Endothelial cell of umbilical vein (primary cell): ENCODE data around the gene HOXA4. TPM values are rescaled to one million over a fixed set of nuclear protein-coding genes. Genes with fewer than 3 reads are reported as not detected.

ENCODE experiments used
- BruUV-seq: library from RNA; stranded (reverse); fragments of 400-500 nt; replicated peaks from 2 replicates; lab custom pipeline; 2021; lab: Mats Ljungman, UMichigan
- CTCF ChIA-PET: fragments of 300-600, 350-600 bp; sonication (Branson Sonifier 250); formaldehyde crosslinking; loops from one replicate; lab custom pipeline; 2021; ENCODE audit warnings: antibody characterized with exemption, inconsistent platforms; lab: Charles Lee
- POLR2A ChIA-PET: fragments of 300-600, 350-600 bp; sonication (Branson Sonifier 250); formaldehyde crosslinking; loops from one replicate; lab custom pipeline; 2021; ENCODE audit warnings: antibody characterized with exemption, inconsistent platforms; lab: Charles Lee
- DNase-seq: peaks from one replicate; pipeline ENCODE4 v3.0.0-alpha.2; 2011; ENCODE audit warnings: low read depth, low spot score
- FAIRE-seq: peaks from 2 replicates; lab custom pipeline; 2011; peaks lifted over from hg19 to GRCh38; lab: Jason Lieb, UNC
- H2AFZ ChIP-seq: 2 replicates; pipeline ENCODE4 v1.6.0; 2012; ENCODE audit warnings: low read depth, low read length, control low read depth, inconsistent platforms
- H3K27ac ChIP-seq: 2 replicates; pipeline ENCODE4 v1.5.1; 2011; ENCODE audit warnings: low read depth, mild to moderate bottlenecking, control low read depth, low read length, moderate library complexity; ENCODE audit not compliant: insufficient read depth
- H3K27me3 ChIP-seq, 2 experiments: 2 replicates each; pipeline versions ENCODE4 v1.6.0 to v1.6.1; 2011; ENCODE audit warnings: low read length in 2 of 2, mixed read lengths in 1 of 2; ENCODE audit not compliant: control insufficient read depth in 2 of 2, insufficient read depth in 2 of 2
- H3K36me3 ChIP-seq, 2 experiments: 2 replicates in 1 of 2; 3 replicates in 1 of 2; pipeline ENCODE4 v1.5.1; 2011; ENCODE audit warnings: low read length in 2 of 2, mild to moderate bottlenecking in 1 of 2, moderate library complexity in 1 of 2; ENCODE audit not compliant: control insufficient read depth in 2 of 2, insufficient read depth in 2 of 2; ENCODE audit errors: extremely low read depth in 1 of 2
- H3K4me1 ChIP-seq: 3 replicates; pipeline ENCODE4 v1.5.1; 2011; ENCODE audit warnings: mild to moderate bottlenecking, low read length; ENCODE audit not compliant: control insufficient read depth, insufficient read depth; ENCODE audit errors: extremely low read depth
- H3K4me2 ChIP-seq: 2 replicates; pipeline ENCODE4 v1.6.1; 2011; ENCODE audit warnings: low read length, control low read depth, mixed read lengths; ENCODE audit not compliant: insufficient read depth
- H3K4me3 ChIP-seq, 3 experiments: fragments of 200-600 bp in 1 of 3; sonication (generic), shearing (Covaris generic) in 1 of 3; replicated peaks in 1 of 3; 2 replicates each; pipeline ENCODE4 v1.5.1; 2011 to 2016; ENCODE audit warnings: control low read depth in 3 of 3, low read length in 3 of 3, mild to moderate bottlenecking in 2 of 3, inconsistent platforms in 1 of 3, low read depth in 1 of 3, moderate library complexity in 1 of 3; ENCODE audit not compliant: insufficient read depth in 1 of 3
- H3K79me2 ChIP-seq: 2 replicates; pipeline ENCODE4 v1.6.0; 2012; ENCODE audit warnings: low read length, inconsistent platforms; ENCODE audit not compliant: control insufficient read depth, insufficient read depth
- H3K9ac ChIP-seq: replicated peaks from 2 replicates; pipeline ENCODE3; 2011; ENCODE audit warnings: low read length, control low read depth; ENCODE audit not compliant: insufficient read depth; ENCODE audit errors: extremely low read depth
- H3K9me1 ChIP-seq: replicated peaks from 3 replicates; pipeline ENCODE4 v1.6.0; 2011; ENCODE audit warnings: mild to moderate bottlenecking, low read length; ENCODE audit not compliant: control insufficient read depth, insufficient read depth; ENCODE audit errors: extremely low read depth
- H3K9me3 ChIP-seq: replicated peaks from 2 replicates; pipeline ENCODE4 v1.5.1; 2012; ENCODE audit warnings: low read length, inconsistent platforms; ENCODE audit not compliant: control insufficient read depth, insufficient read depth
- H4K20me1 ChIP-seq: replicated peaks from 2 replicates; pipeline ENCODE3; 2011; ENCODE audit warnings: mild to moderate bottlenecking, low read length; ENCODE audit not compliant: control insufficient read depth, insufficient read depth; ENCODE audit errors: extremely low read depth
- CTCF ChIP-seq, 2 donors: IDR thresholded peaks; 1 replicate in 1 of 2; 2 replicates in 1 of 2; pipeline ENCODE4 v1.5.1; 2011; ENCODE audit warnings: low read length in 2 of 2, mild to moderate bottlenecking in 2 of 2, moderate library complexity in 2 of 2, control low read depth in 1 of 2, inconsistent platforms in 1 of 2, low read depth in 1 of 2; ENCODE audit not compliant: insufficient read depth in 1 of 2; ENCODE audit errors: extremely low read depth in 1 of 2
- EZH2 ChIP-seq: IDR thresholded peaks from 2 replicates; pipeline ENCODE4 v1.6.1; 2012; ENCODE audit warnings: borderline replicate concordance, low read depth, mild to moderate bottlenecking, moderate library complexity, low read length, inconsistent platforms; ENCODE audit not compliant: severe bottlenecking
- FOS ChIP-seq: IDR thresholded peaks from 2 replicates; pipeline ENCODE4 v1.6.1; 2011; ENCODE audit warnings: mild to moderate bottlenecking, low read length, moderate library complexity, borderline replicate concordance; ENCODE audit not compliant: insufficient read depth
- GATA2 ChIP-seq: IDR thresholded peaks from 2 replicates; pipeline ENCODE4 v1.7.0; 2011; ENCODE audit warnings: low read depth, mild to moderate bottlenecking, moderate library complexity, mixed read lengths, low read length; ENCODE audit not compliant: insufficient read length, insufficient read depth
- JUN ChIP-seq: IDR thresholded peaks from 2 replicates; pipeline ENCODE4 v1.6.1; 2011; ENCODE audit warnings: borderline replicate concordance, low read depth; ENCODE audit not compliant: insufficient read length, insufficient read depth
- MAX ChIP-seq: IDR thresholded peaks from 2 replicates; pipeline ENCODE4 v1.6.1; 2011; ENCODE audit not compliant: insufficient read depth, insufficient read length
- MYC ChIP-seq: IDR thresholded peaks from one replicate; pipeline ENCODE4 v1.6.1; 2011; ENCODE audit warnings: mild to moderate bottlenecking, low read depth, low read length
- POLR2A ChIP-seq: IDR thresholded peaks from 2 replicates; pipeline ENCODE4 v1.6.1; 2012; ENCODE audit warnings: low read depth, mild to moderate bottlenecking, control low read depth, low read length
- POLR2AphosphoS5 ChIP-seq: IDR thresholded peaks from 2 replicates; pipeline ENCODE4 v1.6.1; 2012; ENCODE audit warnings: low read depth, mild to moderate bottlenecking, control low read depth, low read length, moderate library complexity; ENCODE audit not compliant: insufficient read depth
- dilution Hi-C: fragments of 300-500 bp; cut with MboI; formaldehyde crosslinking; loops from one replicate; pipeline ENCODE4 v1.15.0; 2019; ENCODE audit warnings: low sequenced_read_pairs; ENCODE audit not compliant: extremely low pct_ligation_motif_present
- intact Hi-C: fragments of 100-400 bp; cut with micrococcal nuclease; formaldehyde crosslinking; loops from one replicate; pipeline ENCODE4 v1.10.0; 2022
- polyA plus RNA-seq, 4 experiments: library from polyadenylated mRNA; depleted of rRNA in 3 of 4; stranded (reverse) in 3 of 4; unstranded in 1 of 4; fragments of >200 nt; gene quantifications; 2 replicates each; pipeline versions ENCODE4 v1.2.1 to v1.2.3, GENCODE V29; 2011 to 2012; ENCODE audit warnings: missing spikeins in 1 of 4
- total RNA-seq: library from RNA; stranded (reverse); gene quantifications from 2 replicates; pipeline ENCODE4 v1.2.3, GENCODE V29; 2021

Gene HOXA4
- total and polyA plus RNA-seq, 2 donors (not counting 3 experiments of a cell fraction or from before 2014, with no cell fraction given) = 4.9 to 8.1 TPM

GRCh38 chr7:27079234-27079975, 51.2 kb downstream of the HOXA4 start:
- Histone ChIP-seq H3K9me3 (no peaks in the 10 kb centered on the region), H3K9ac (no peak overlapping the region), H2AFZ (no peak overlapping the region), H3K4me1 (no peaks in the 10 kb centered on the region), H3K4me2 (no peak overlapping the region), H4K20me1 (no peaks in the 10 kb centered on the region), H3K27me3 (no peaks in the 10 kb centered on the region), H3K9me1 (no peaks in the 10 kb centered on the region), H3K79me2 (no peaks in the 10 kb centered on the region), H3K4me3 (no peak overlapping the region), H3K36me3 (no peaks in the 10 kb centered on the region), H3K27ac (no peak overlapping the region)
- intact Hi-C loops = no loop called here
- dilution Hi-C loops = no loop called here
- TF ChIP-seq MAX (no peak), MYC (no peak), JUN (no peak), FOS (no peak), POLR2A (no peak), EZH2 (no peak), POLR2AphosphoS5 (no peak), GATA2 (no peak), CTCF (IDR thresholded peaks at IDR 0.05; ENCODE audit: extremely low read depth in 1 of 2, insufficient read depth in 1 of 2, low read depth in 1 of 2, low read length in 2 of 2) (no peak)
- no peak for FAIRE-seq
- DNase-seq = no peak
- CTCF ChIA-PET = no interaction called here
- POLR2A ChIA-PET = no interaction called here
- BruUV-seq = no TSS peak
